Measurements from ENCODE around the gene SLC13A3. TPM values are rescaled to one million over a fixed set of nuclear protein-coding genes. Genes with fewer than 3 reads are reported as not detected.

SLC13A3 gene
- total and polyA plus RNA-seq, 2 of the 4 experiments (the other 2 are of a cell fraction): 2.5 to 4.2 TPM

DNA sequence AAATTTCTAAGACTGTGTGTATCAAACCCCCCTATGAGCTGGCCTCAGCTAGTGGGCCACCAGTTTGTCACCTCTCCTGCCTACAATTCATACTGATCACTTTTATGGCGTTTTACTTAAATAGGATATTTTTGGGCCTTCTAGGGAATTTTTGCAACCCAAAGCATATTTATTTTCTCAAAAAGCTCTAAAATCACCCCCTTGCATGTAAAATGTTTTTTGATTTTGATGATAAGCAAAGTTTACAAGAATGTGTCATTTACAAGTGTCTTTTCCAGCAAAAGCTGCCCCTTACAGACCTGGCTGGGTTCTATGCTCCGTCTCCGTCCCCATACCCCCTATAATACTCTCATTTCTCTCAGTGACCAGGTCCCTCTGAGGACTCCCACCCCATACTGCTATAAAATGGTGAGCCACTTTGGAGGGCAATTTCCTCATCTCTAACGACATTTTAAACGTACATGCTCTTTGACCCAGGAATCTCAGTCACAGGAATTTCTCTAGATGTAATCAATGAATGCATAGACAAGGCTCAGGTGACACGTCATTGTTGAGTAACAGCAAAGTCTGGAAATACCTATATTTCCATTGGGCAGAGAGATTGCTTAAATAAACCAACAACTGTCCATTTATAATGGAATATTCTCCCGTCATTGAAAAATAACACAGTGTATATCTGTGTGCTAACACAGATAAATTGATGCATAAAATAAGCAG is 86.9 kb downstream of the SLC13A3 start:
- H2BK5ac ChIP-seq (ENCODE audit: low read depth, low read length, poor library complexity, severe bottlenecking): no peak overlapping the region
- H2BK15ac ChIP-seq (ENCODE audit: low read depth, low read length): no peak overlapping the region
- H2BK120ac ChIP-seq (ENCODE audit: low read depth, low read length): no peak overlapping the region
- TF ChIP-seq MXI1 (IDR thresholded peaks at IDR 0.05; ENCODE audit: borderline replicate concordance, low read depth, low read length) (no peak), MAFK (IDR thresholded peaks at IDR 0.05; ENCODE audit: low read depth, low read length) (no peak), MAZ (IDR thresholded peaks at IDR 0.05; ENCODE audit: borderline replicate concordance, low read depth, low read length) (no peak), BHLHE40 (IDR thresholded peaks at IDR 0.05; ENCODE audit: low read depth, low read length) (no peak), SMC3 (IDR thresholded peaks at IDR 0.05; ENCODE audit: low read depth, low read length) (no peak), FOS (IDR thresholded peaks at IDR 0.05; ENCODE audit: low read depth, low read length) (no peak), CHD1 (IDR thresholded peaks at IDR 0.05; ENCODE audit: low read depth, low read length) (no peak), NFE2L2 (IDR thresholded peaks at IDR 0.05; ENCODE audit: low read depth, low read length) (no peak), CEBPB (IDR thresholded peaks at IDR 0.05; ENCODE audit: low read depth, low read length) (no peak), POLR2A (IDR thresholded peaks at IDR 0.05; ENCODE audit: low read depth, low read length) (no peak), RAD21 (IDR thresholded peaks at IDR 0.05; ENCODE audit: low read length) (no peak), RCOR1 (IDR thresholded peaks at IDR 0.05; ENCODE audit: insufficient replicate concordance, low read length) (no peak), RFX5 (IDR thresholded peaks at IDR 0.05; ENCODE audit: low read depth, low read length) (no peak)
- TF ChIP-seq, protein P1, sequence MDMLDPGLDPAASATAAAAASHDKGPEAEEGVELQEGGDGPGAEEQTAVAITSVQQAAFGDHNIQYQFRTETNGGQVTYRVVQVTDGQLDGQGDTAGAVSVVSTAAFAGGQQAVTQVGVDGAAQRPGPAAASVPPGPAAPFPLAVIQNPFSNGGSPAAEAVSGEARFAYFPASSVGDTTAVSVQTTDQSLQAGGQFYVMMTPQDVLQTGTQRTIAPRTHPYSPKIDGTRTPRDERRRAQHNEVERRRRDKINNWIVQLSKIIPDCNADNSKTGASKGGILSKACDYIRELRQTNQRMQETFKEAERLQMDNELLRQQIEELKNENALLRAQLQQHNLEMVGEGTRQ (IDR thresholded peaks at IDR 0.05; ENCODE audit: low read depth, low read length): no peak
- TF ChIP-seq, protein P2, sequence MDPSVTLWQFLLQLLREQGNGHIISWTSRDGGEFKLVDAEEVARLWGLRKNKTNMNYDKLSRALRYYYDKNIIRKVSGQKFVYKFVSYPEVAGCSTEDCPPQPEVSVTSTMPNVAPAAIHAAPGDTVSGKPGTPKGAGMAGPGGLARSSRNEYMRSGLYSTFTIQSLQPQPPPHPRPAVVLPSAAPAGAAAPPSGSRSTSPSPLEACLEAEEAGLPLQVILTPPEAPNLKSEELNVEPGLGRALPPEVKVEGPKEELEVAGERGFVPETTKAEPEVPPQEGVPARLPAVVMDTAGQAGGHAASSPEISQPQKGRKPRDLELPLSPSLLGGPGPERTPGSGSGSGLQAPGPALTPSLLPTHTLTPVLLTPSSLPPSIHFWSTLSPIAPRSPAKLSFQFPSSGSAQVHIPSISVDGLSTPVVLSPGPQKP (IDR thresholded peaks at IDR 0.05; ENCODE audit: borderline replicate concordance, low read depth, low read length): no peak
- TF ChIP-seq, protein P3, sequence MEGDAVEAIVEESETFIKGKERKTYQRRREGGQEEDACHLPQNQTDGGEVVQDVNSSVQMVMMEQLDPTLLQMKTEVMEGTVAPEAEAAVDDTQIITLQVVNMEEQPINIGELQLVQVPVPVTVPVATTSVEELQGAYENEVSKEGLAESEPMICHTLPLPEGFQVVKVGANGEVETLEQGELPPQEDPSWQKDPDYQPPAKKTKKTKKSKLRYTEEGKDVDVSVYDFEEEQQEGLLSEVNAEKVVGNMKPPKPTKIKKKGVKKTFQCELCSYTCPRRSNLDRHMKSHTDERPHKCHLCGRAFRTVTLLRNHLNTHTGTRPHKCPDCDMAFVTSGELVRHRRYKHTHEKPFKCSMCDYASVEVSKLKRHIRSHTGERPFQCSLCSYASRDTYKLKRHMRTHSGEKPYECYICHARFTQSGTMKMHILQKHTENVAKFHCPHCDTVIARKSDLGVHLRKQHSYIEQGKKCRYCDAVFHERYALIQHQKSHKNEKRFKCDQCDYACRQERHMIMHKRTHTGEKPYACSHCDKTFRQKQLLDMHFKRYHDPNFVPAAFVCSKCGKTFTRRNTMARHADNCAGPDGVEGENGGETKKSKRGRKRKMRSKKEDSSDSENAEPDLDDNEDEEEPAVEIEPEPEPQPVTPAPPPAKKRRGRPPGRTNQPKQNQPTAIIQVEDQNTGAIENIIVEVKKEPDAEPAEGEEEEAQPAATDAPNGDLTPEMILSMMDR (conservative IDR thresholded peaks at IDR 0.05; ENCODE audit: low read depth, low read length): no peak
- ATAC-seq (ENCODE audit: low read depth) (no peak), DNase-seq (no peak)
- no peaks in the 10 kb centered on the region for H3K79me1 ChIP-seq (ENCODE audit: low read depth in 1 of 2, low read length in 2 of 2)
- H4K5ac ChIP-seq (ENCODE audit: low read depth, low read length): no peak overlapping the region
- in situ Hi-C loops (cut with MboI; ENCODE audit: low sequenced_read_pairs): no loop called here
- H3K14ac ChIP-seq (replicated peaks; ENCODE audit: low read depth, low read length): no peak overlapping the region
- peaks cover 4% of the 10 kb centered on the region; the same call in 1 of the 2 replicates for H3K4me1 ChIP-seq (ENCODE audit: control insufficient read depth, insufficient read depth, low read length)
- H3K9me1 ChIP-seq (ENCODE audit: insufficient read depth, low read length): no peaks in the 10 kb centered on the region; the same call in 1 of the 2 replicates
- ChIA-PET CTCF (no interaction called here), POLR2A (ENCODE audit: unreplicated experiment) (no interaction called here)
- no peak overlapping the region for H3K27ac ChIP-seq (ENCODE audit: insufficient read depth, low read length)
- H3K18ac ChIP-seq (ENCODE audit: low read depth, low read length): no peak overlapping the region
- WGBS, 2 experiments (ENCODE audit: extremely low coverage in 2 of 2, insufficient read length in 1 of 2): 40% methylated on average over 1 of the region's 7 CpGs; no CpG with 5 or more reads in 1 of the 2 experiments
- no peaks in the 10 kb centered on the region for H3K9me3 ChIP-seq (ENCODE audit: control insufficient read depth, insufficient read depth, low read length)
- no peak overlapping the region for H4K91ac ChIP-seq (ENCODE audit: insufficient read depth, low read depth, low read length)
- H2AFZ ChIP-seq (replicated peaks; ENCODE audit: low read length, poor library complexity): no peak overlapping the region
- intact Hi-C loops (cut with micrococcal nuclease): no loop called here
- H3K56ac ChIP-seq (ENCODE audit: extremely low read depth, insufficient read depth, low read length): no peak overlapping the region
- no peaks in the 10 kb centered on the region for H4K20me1 ChIP-seq (ENCODE audit: insufficient read depth, low read length)
- no peak overlapping the region for H3K4me3 ChIP-seq (ENCODE audit: insufficient read depth, low read depth, low read length)
- BruUV-seq (replicated peaks): no TSS peak
- H3K23ac ChIP-seq (ENCODE audit: low read depth, low read length): no peak overlapping the region
- H3K9ac ChIP-seq (ENCODE audit: low read depth, low read length): no peak overlapping the region
- H2AK9ac ChIP-seq (replicated peaks; ENCODE audit: low read depth, low read length, poor library complexity): no peak overlapping the region
- no peak overlapping the region for H4K8ac ChIP-seq (ENCODE audit: low read depth in 2 of 2, low read length in 2 of 2)
- H3K4ac ChIP-seq (ENCODE audit: low read depth, low read length): no peak overlapping the region
- H2BK20ac ChIP-seq (ENCODE audit: low read depth, low read length): no peak overlapping the region
- no peak overlapping the region for H2AK5ac ChIP-seq (ENCODE audit: low read depth, low read length)
- H3K27me3 ChIP-seq (ENCODE audit: control insufficient read depth, insufficient read depth, low read length): no peaks in the 10 kb centered on the region
- H3K4me2 ChIP-seq (ENCODE audit: low read depth, low read length): no peak overlapping the region
- dilution Hi-C loops (cut with HindIII; ENCODE audit: low sequenced_read_pairs, unreplicated experiment): no loop called here
- no peaks in the 10 kb centered on the region for H3K36me3 ChIP-seq (ENCODE audit: control insufficient read depth, insufficient read depth, low read length)
